Kidney (tissue), 14 donors: Measurements from ENCODE around the gene ARMH2. TPM values are rescaled to one million over a fixed set of nuclear protein-coding genes. Genes with fewer than 3 reads are reported as not detected.
A peak's percentile ranks its signal among the peaks of the same experiment; 100 is the strongest.

ENCODE experiments used
- DNase-seq, 5 donors: peaks; one replicate each; pipeline ENCODE4 v3.0.0-alpha.2; 2013 to 2020
- FAIRE-seq: peaks from 2 replicates; lab custom pipeline; 2012; peaks lifted over from hg19 to GRCh38; lab: Jason Lieb, UNC
- H3K27ac ChIP-seq, 2 donors: one replicate each; pipeline ENCODE4 v1.7.0; 2013; ENCODE audit warnings: low read depth in 2 of 2, low read length in 2 of 2, inconsistent platforms in 1 of 2
- H3K27me3 ChIP-seq: one replicate; pipeline ENCODE4 v1.7.1; 2013; ENCODE audit warnings: low read length, inconsistent platforms; ENCODE audit not compliant: control insufficient read depth, insufficient read depth
- H3K36me3 ChIP-seq, 3 donors: one replicate each; pipeline versions ENCODE4 v1.7.0 to v1.7.1; 2013; ENCODE audit warnings: low read length in 3 of 3, control low read depth in 1 of 3, inconsistent platforms in 1 of 3; ENCODE audit not compliant: insufficient read depth in 3 of 3, control insufficient read depth in 2 of 3
- H3K4me1 ChIP-seq, 3 donors: one replicate each; pipeline versions ENCODE4 v1.7.0 to v1.7.1; 2013; ENCODE audit warnings: low read length in 3 of 3, inconsistent platforms in 1 of 3, low read depth in 1 of 3; ENCODE audit not compliant: control insufficient read depth in 2 of 3, insufficient read depth in 2 of 3
- H3K4me3 ChIP-seq, 3 donors: one replicate each; pipeline versions ENCODE4 v1.7.0 to v1.8.1; 2013; ENCODE audit warnings: low read length in 3 of 3, control low read depth in 1 of 3, inconsistent platforms in 1 of 3
- H3K9ac ChIP-seq, 3 donors: one replicate each; pipeline versions ENCODE4 v1.7.0 to v1.7.1; 2013; ENCODE audit warnings: low read length in 3 of 3, control low read depth in 1 of 3, inconsistent platforms in 1 of 3
- H3K9me3 ChIP-seq, 3 donors: one replicate each; pipeline versions ENCODE4 v1.7.0 to v1.7.1; 2013; ENCODE audit warnings: low read length in 3 of 3, control low read depth in 1 of 3, inconsistent platforms in 1 of 3; ENCODE audit not compliant: control insufficient read depth in 2 of 3, insufficient read depth in 1 of 3
- intact Hi-C: fragments of 100-400 bp; cut with DNase I; formaldehyde crosslinking; loops from one replicate; pipeline ENCODE4 v1.11.1; 2022
- polyA plus RNA-seq: library from polyadenylated mRNA; stranded (reverse); fragments of 350-450 nt; fragmentation: Illumina TruSeq; extraction: RNeasy Lipid Tissue Mini Kit (QIAGEN cat#74804); gene quantifications from one replicate; pipeline ENCODE4 v1.2.3, GENCODE V29; 2014; ENCODE audit warnings: low read depth, low replicate concordance; ENCODE audit not compliant: insufficient read depth
- total RNA-seq: library from RNA; stranded (reverse); fragmentation: NEBNext Ultra II Directional; extraction: Animal tissue kit (Norgen Biotek cat#: 25700); gene quantifications from one replicate; pipeline ENCODE4 v1.2.1, GENCODE V29; 2021
- TF ChIP-seq, protein P1 (sequence below): IDR thresholded peaks from 3 replicates; pipeline ENCODE4 v1.5.1; 2012; ENCODE audit warnings: mild to moderate bottlenecking, moderate library complexity, borderline replicate concordance; ENCODE audit not compliant: insufficient read depth; ENCODE audit errors: extremely low read depth
- donor health status: control.
- donor health status: control.
- donor health status: control.
- donor health status: control.
- donor health status: control.
- donor health status: DM: yes; HTN: yes; CAD: no.
- donor health status: Normal renal cell carcinoma (clear cell type).

Gene ARMH2
- total and polyA plus RNA-seq, 2 donors from 2014 or later: not detected

DNA sequence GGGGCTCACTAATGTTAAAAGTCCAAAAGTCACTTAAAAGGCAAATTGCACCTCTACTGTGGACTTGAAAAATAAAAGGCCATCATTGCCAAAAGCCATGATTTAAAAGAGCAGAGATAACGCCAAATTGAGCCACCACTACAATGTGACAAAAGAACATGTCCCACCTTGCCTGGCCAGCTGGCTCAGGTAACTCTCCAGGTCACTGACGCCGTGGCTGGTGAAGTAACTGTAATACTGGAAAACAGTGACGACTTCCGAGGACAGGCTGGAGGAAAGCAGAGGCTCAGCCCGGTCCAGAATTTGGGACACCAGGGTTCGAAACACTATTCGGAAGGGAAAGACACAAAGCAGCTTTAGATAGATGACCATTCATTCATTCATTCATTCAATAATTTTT is 29.3 kb upstream of the ARMH2 start:
- H3K9me3 ChIP-seq: no peaks in the 10 kb centered on the region
- TF ChIP-seq, protein P1, sequence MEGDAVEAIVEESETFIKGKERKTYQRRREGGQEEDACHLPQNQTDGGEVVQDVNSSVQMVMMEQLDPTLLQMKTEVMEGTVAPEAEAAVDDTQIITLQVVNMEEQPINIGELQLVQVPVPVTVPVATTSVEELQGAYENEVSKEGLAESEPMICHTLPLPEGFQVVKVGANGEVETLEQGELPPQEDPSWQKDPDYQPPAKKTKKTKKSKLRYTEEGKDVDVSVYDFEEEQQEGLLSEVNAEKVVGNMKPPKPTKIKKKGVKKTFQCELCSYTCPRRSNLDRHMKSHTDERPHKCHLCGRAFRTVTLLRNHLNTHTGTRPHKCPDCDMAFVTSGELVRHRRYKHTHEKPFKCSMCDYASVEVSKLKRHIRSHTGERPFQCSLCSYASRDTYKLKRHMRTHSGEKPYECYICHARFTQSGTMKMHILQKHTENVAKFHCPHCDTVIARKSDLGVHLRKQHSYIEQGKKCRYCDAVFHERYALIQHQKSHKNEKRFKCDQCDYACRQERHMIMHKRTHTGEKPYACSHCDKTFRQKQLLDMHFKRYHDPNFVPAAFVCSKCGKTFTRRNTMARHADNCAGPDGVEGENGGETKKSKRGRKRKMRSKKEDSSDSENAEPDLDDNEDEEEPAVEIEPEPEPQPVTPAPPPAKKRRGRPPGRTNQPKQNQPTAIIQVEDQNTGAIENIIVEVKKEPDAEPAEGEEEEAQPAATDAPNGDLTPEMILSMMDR: no peak
- H3K4me3 ChIP-seq: no peak overlapping the region
- H3K4me1 ChIP-seq: no peaks in the 10 kb centered on the region
- DNase-seq: no peak
- no peak for FAIRE-seq
- intact Hi-C loops: no loop called here
- H3K9ac ChIP-seq: no peak overlapping the region
- H3K27ac ChIP-seq: no peak overlapping the region
- H3K36me3 ChIP-seq: no peaks in the 10 kb centered on the region
- H3K27me3 ChIP-seq: no peaks in the 10 kb centered on the region

DNA sequence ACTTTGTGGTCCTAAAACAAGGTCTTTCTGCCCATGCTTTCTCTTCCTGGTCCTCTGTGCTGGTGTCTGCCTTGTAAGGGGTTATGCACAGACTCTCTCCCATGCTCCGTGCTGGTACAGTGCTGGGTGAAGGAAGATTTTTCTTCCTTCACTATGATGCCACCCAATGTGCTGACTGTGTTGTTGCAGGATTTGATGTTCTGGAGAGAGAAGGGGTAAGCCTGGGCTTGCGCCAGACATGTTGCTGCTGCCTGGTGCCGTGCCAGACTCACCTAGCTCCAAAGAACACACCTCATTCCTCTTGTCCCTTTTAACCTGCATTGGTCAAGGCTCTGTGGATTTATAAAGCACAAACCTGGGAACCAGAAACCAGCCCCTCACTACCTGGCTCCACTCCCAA is 28.4 kb upstream of the ARMH2 start:
- H3K36me3 ChIP-seq: no peaks in the 10 kb centered on the region
- no peak overlapping the region for H3K9ac ChIP-seq
- intact Hi-C loops: no loop called here
- no peak overlapping the region for H3K4me3 ChIP-seq
- no peaks in the 10 kb centered on the region for H3K27me3 ChIP-seq
- TF ChIP-seq, protein P1: no peak
- DNase-seq (no peak), FAIRE-seq (no peak)
- H3K27ac ChIP-seq: no peak overlapping the region
- no peaks in the 10 kb centered on the region for H3K4me1 ChIP-seq
- H3K9me3 ChIP-seq: no peaks in the 10 kb centered on the region

DNA sequence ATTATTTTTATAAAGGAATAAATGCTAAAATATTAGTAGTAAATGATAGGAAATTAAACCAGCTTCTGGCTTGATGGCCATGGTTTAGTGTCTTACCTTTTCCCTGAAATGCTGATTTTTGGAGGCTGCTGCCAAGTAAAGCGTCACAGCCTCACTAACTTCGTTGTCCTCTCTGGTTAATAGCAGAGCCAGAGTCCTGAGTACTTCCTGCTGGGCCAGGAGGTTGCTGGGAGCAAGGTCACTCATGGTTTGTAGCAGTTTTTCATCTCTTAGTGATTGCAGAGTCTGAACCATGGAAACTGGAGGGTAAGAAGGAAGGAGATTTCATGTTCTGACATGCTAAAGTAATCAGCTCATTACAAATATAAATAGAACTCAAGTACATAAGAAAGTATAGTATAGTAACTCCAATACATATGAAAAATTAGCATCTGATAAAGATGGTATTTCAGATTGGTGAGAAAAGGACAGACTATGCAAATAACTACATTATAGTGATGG is 26.5 kb upstream of the ARMH2 start:
- H3K4me1 ChIP-seq: no peaks in the 10 kb centered on the region
- DNase-seq (peak in 2 of 5 donors; percentile 16 to 49), FAIRE-seq (no peak)
- no peaks in the 10 kb centered on the region for H3K27me3 ChIP-seq
- H3K36me3 ChIP-seq: no peaks in the 10 kb centered on the region
- no peak overlapping the region for H3K4me3 ChIP-seq
- H3K9me3 ChIP-seq: no peaks in the 10 kb centered on the region
- no peak overlapping the region for H3K9ac ChIP-seq
- intact Hi-C loops: no loop called here
- H3K27ac ChIP-seq: no peak overlapping the region
- TF ChIP-seq, protein P1: no peak
